DMS79 (cell line): Measurements from ENCODE around the gene GRWD1.

Experiments used
- DNase-seq: peaks from one replicate; lab custom pipeline; 2025; lab: John Stamatoyannopoulos, UW

The GRWD1 gene

GRCh38 chr19:48498595-48499311, 53.0 kb downstream of the GRWD1 start:
- no peak for DNase-seq

GRCh38 chr19:48499316-48500090, 53.7 kb downstream of the GRWD1 start:
- no peak for DNase-seq

GRCh38 chr19:48500830-48501493, 55.2 kb downstream of the GRWD1 start:
- no peak for DNase-seq

GRCh38 chr19:48501494-48502349, 55.9 kb downstream of the GRWD1 start:
- DNase-seq, result peak; percentile 94

GRCh38 chr19:48502350-48503018, 56.7 kb downstream of the GRWD1 start:
- no peak for DNase-seq

- no peak for DNase-seq
Measured at GRCh38 chr19:48506138-48506733, 60.5 kb downstream of the GRWD1 start.
